Central memory CD8-positive, alpha-beta T cell (primary cell): Measurements from ENCODE around the gene ANKLE2.
"Not testable (repeated sequence)": the region's sequence is repeated elsewhere in the genome, so short reads cannot be mapped to it uniquely, and the experiment has no call there.

Experiments
- ATAC-seq: fragments of 150-1000 bp; cut with Tn5 transposase; replicated peaks from 2 replicates; pipeline ENCODE4 v1.10.0; 2022; ENCODE audit warnings: mild to moderate bottlenecking, moderate FRiP score, moderate number of reproducible peaks; ENCODE audit not compliant: poor library complexity, severe bottlenecking; ENCODE audit errors: extremely low read depth
- DNase-seq, 2 donors: peaks; one replicate each; pipeline ENCODE4 v3.0.0; 2021; ENCODE audit warnings: low spot score in 2 of 2
- H3K27ac Mint-ChIP-seq: one replicate; pipeline ENCODE4 v1.8.0; 2022; ENCODE audit warnings: low read depth, mild to moderate bottlenecking, moderate library complexity, mixed read lengths
- H3K27me3 Mint-ChIP-seq: one replicate; pipeline ENCODE4 v1.8.0; 2022; ENCODE audit warnings: mixed read lengths
- H3K36me3 Mint-ChIP-seq: one replicate; pipeline ENCODE4 v1.8.0; 2022; ENCODE audit warnings: mild to moderate bottlenecking, moderate library complexity, mixed read lengths; ENCODE audit not compliant: insufficient read depth
- H3K4me1 Mint-ChIP-seq: one replicate; pipeline ENCODE4 v1.8.0; 2022; ENCODE audit warnings: mixed read lengths
- H3K4me3 Mint-ChIP-seq: one replicate; pipeline ENCODE4 v1.8.0; 2022; ENCODE audit warnings: mild to moderate bottlenecking, moderate library complexity, mixed read lengths
- H3K9me3 Mint-ChIP-seq: one replicate; pipeline ENCODE4 v1.8.0; 2022; ENCODE audit warnings: mixed read lengths

ANKLE2 gene

DNA sequence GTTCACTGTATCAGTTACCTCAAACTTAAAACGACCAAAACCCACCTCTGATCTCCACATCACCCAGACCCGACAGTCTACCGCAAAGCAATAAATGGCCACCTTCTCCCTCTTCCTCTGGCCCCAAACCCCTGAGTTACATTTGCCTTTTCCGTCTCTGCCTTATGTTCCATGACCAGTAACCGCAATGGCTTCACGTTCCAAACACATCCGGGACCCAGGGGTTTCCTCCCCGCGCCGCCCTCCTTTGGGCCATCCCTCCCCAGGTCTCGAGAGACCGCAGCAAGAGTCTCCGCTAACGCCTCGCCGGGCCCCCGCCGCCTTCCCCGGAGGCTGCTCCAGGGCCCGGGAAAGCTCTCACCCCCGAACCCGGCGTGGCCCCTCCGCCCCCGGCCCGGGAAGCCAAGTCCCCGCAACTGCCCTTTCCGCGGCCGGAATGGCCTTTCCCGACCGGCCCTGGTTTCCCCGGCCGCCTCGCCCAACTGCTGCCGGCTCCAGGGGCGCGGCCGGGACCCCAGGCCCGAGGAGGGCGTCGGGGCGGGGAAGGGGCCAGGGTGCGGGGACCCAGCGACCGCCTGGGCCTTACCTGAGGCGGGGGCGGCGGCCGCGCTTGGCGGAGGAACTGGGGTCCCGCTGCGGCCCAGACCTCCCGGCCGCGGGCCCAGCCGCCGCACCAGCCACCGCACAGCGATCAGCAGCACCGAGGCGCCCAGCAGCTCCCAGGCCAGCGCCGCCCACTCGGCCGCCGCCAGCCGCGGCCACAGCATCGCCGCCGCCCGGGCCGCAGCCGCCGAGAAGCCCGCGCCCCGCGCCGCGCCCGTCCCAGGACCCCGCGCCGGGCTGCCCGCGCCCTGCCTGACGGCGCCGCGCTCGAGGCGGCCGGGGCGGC is at the start of gene ANKLE2:
Gene ANKLE2, minus strand, starts transcription at position 801 of the 889 bp plus-strand sequence. Its CDS starts 34 bp downstream, at position 767.
- peak within 1 kb of the TSS; percentile 94 for H3K4me3 Mint-ChIP-seq
- H3K27me3 Mint-ChIP-seq, result no peaks in the 10 kb centered on the region
- peak within 1 kb of the TSS; percentile 96 for H3K27ac Mint-ChIP-seq
- H3K4me1 Mint-ChIP-seq, result peaks cover 14% of the 10 kb centered on the region
- peak in 1 of 2 donors; percentile 41 for DNase-seq
- no peaks in the 10 kb centered on the region for H3K9me3 Mint-ChIP-seq
- H3K36me3 Mint-ChIP-seq, result peaks cover 25% of the 10 kb centered on the region
- peak; percentile 49 for ATAC-seq

DNA sequence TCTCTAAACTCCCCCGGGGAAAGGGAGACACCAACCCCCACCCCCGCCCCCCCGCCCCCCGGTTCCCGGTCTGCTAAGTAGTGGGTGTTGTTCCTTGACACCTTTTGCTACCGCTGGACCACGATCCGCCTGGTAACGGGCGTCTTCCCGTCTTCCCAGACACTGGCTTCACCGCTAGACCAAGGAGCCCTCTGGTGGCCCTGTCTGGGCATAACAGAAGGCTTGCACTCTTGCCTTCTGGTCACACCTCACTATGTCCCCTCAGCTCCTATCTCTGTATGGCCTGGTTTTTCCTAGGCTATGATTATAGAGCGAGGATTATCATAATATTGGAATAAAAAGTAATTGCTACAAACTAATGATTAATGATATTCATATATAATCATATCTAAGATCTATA is 47.8 kb upstream of the ANKLE2 start:
- H3K36me3 Mint-ChIP-seq, result peaks cover 28% of the 10 kb centered on the region
- not testable (repeated sequence) for DNase-seq, H3K9me3 Mint-ChIP-seq

DNA sequence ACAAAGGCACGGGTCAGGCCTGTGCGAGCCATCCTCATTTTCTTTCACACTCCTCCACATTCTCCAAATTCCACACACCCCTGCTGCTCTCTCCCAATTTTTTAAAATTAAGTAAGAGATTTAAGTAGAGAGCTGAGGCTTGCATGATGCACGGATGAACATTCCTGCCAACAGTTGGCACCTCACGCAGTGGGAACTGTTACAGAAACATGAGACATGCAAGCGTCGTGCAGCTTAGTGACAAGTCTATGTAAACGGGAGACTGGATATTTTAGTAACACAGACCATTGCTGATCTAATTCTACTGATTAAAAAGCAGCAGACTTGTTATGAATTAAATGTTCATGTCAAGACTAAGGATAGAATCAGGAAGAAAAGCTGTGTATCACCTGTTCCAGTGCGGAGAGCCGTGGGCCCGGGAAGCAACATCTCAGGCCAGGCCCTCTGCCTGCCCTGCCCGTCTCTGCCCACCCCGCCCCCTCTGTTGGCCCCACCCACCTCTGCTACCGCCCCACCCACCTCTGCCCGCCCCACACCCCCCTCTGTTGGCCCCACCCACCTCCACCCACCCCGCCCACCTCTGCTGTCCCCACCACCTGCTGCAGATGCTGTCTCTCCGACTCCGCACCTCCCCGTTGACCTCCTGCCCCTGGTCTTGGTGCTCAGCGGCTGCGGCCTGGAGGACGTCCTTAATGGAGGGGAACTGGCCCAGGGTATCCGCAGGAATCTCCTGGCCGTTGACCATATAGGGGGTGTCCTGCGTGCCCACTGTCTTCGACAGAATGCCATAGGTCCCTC is 45.9 kb upstream of the ANKLE2 start:
- Mint-ChIP-seq H3K4me1 (peaks cover 7% of the 10 kb centered on the region), H3K9me3 (no peaks in the 10 kb centered on the region), H3K36me3 (peaks cover 31% of the 10 kb centered on the region), H3K27ac (no peak overlapping the region), H3K27me3 (no peaks in the 10 kb centered on the region), H3K4me3 (no peak overlapping the region)
- ATAC-seq, result no peak
- no peak for DNase-seq

More for the DNA sequence above, 47.8 kb upstream of the ANKLE2 start:
- not testable (repeated sequence) for H3K4me3 Mint-ChIP-seq, H3K27ac Mint-ChIP-seq, H3K27me3 Mint-ChIP-seq, ATAC-seq, H3K4me1 Mint-ChIP-seq

DNA sequence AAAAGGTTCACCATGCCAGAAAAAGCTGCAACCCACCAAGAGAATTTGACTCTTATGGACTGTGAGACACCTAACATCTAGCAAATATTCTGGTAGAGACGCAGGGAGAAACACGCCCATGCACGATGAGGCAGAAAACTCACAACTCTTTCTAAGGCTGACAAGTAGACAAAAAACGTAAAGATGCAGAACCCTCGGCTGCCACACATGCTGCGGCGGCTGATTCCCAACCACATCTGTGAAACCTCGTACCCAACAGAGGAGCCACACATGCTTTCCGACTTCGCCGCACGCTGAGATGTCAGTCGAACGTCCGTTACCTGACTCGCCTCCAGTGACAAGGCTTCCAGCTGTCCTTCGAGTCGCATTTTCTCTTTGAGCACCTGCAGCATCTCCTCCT is 45.2 kb upstream of the ANKLE2 start:
- no peaks in the 10 kb centered on the region for H3K9me3 Mint-ChIP-seq
- no peaks in the 10 kb centered on the region for H3K27me3 Mint-ChIP-seq
- DNase-seq, result no peak
- H3K4me3 Mint-ChIP-seq, result no peak overlapping the region
- H3K4me1 Mint-ChIP-seq, result peaks cover 7% of the 10 kb centered on the region
- H3K36me3 Mint-ChIP-seq, result peaks cover 27% of the 10 kb centered on the region
- H3K27ac Mint-ChIP-seq, result no peak overlapping the region
- ATAC-seq, result no peak

- ATAC-seq (no peak), DNase-seq (no peak)
- Mint-ChIP-seq H3K27ac (no peak overlapping the region), H3K36me3 (peaks cover 35% of the 10 kb centered on the region), H3K27me3 (no peaks in the 10 kb centered on the region), H3K4me3 (no peak overlapping the region), H3K4me1 (peaks cover 7% of the 10 kb centered on the region), H3K9me3 (no peaks in the 10 kb centered on the region)
These were observed 42.8 kb upstream of the ANKLE2 start for GRCh38 chr12:132804426-132804861.

- DNase-seq, result no peak
- H3K9me3 Mint-ChIP-seq, result no peaks in the 10 kb centered on the region
- H3K4me1 Mint-ChIP-seq, result peaks cover 5% of the 10 kb centered on the region
- H3K27me3 Mint-ChIP-seq, result no peaks in the 10 kb centered on the region
- no peak for ATAC-seq
- H3K4me3 Mint-ChIP-seq, result no peak overlapping the region
- peaks cover 33% of the 10 kb centered on the region for H3K36me3 Mint-ChIP-seq
- no peak overlapping the region for H3K27ac Mint-ChIP-seq
These were observed 42.3 kb upstream of the ANKLE2 start for GRCh38 chr12:132803888-132804287.

- H3K27me3 Mint-ChIP-seq, result no peaks in the 10 kb centered on the region
- H3K4me3 Mint-ChIP-seq, result no peak overlapping the region
- H3K27ac Mint-ChIP-seq, result no peak overlapping the region
- no peak for DNase-seq
- H3K9me3 Mint-ChIP-seq, result no peaks in the 10 kb centered on the region
- no peaks in the 10 kb centered on the region for H3K4me1 Mint-ChIP-seq
- peaks cover 32% of the 10 kb centered on the region for H3K36me3 Mint-ChIP-seq
- ATAC-seq, result no peak
These were observed 41.5 kb upstream of the ANKLE2 start for GRCh38 chr12:132803125-132803524.

- H3K27ac Mint-ChIP-seq, result no peak overlapping the region
- H3K4me3 Mint-ChIP-seq, result no peak overlapping the region
- DNase-seq, result no peak
- no peak for ATAC-seq
- H3K9me3 Mint-ChIP-seq, result no peaks in the 10 kb centered on the region
- H3K4me1 Mint-ChIP-seq, result no peaks in the 10 kb centered on the region
- H3K36me3 Mint-ChIP-seq, result peaks cover 37% of the 10 kb centered on the region
- H3K27me3 Mint-ChIP-seq, result no peaks in the 10 kb centered on the region
These were observed 40.1 kb upstream of the ANKLE2 start for GRCh38 chr12:132801741-132802140.

- Mint-ChIP-seq H3K4me1 (no peaks in the 10 kb centered on the region), H3K9me3 (no peaks in the 10 kb centered on the region), H3K36me3 (peaks cover 48% of the 10 kb centered on the region), H3K27me3 (no peaks in the 10 kb centered on the region), H3K4me3 (no peak overlapping the region), H3K27ac (no peak overlapping the region)
- ATAC-seq (no peak), DNase-seq (no peak)
These were observed 37.2 kb upstream of the ANKLE2 start for GRCh38 chr12:132798836-132799235.

GRCh38 chr12:132797820-132798570 is 36.4 kb upstream of the ANKLE2 start:
- Mint-ChIP-seq H3K9me3 (no peaks in the 10 kb centered on the region), H3K27ac (no peak overlapping the region), H3K4me3 (no peak overlapping the region), H3K27me3 (no peaks in the 10 kb centered on the region), H3K4me1 (no peaks in the 10 kb centered on the region), H3K36me3 (peaks cover 43% of the 10 kb centered on the region)
- DNase-seq, result no peak
- no peak for ATAC-seq

DNA sequence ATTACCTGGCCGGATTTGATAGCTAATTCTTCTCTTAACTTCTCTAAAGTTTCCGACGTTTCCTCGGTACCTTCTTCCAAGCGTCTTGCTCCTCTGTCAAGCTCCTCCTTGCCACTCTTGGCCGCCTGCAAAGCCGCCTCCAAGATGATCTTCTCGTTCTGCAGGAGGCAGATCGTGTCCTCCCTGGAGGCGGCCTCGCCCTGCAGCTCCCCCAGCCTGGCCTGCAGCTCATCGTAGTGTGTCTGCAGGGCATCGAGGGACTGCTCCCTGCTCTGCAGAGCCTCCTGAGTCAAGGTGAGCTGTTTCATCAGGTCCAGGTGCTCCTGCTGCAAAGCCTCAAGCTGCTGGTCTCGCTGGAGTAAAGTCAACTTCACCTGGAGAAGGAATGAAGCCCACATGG is 34.2 kb upstream of the ANKLE2 start:
- H3K27ac Mint-ChIP-seq, result no peak overlapping the region
- DNase-seq (no peak), ATAC-seq (no peak)
- H3K9me3 Mint-ChIP-seq, result no peaks in the 10 kb centered on the region
- peaks cover 39% of the 10 kb centered on the region for H3K36me3 Mint-ChIP-seq
- no peaks in the 10 kb centered on the region for H3K27me3 Mint-ChIP-seq
- no peak overlapping the region for H3K4me3 Mint-ChIP-seq
- H3K4me1 Mint-ChIP-seq, result no peaks in the 10 kb centered on the region

DNA sequence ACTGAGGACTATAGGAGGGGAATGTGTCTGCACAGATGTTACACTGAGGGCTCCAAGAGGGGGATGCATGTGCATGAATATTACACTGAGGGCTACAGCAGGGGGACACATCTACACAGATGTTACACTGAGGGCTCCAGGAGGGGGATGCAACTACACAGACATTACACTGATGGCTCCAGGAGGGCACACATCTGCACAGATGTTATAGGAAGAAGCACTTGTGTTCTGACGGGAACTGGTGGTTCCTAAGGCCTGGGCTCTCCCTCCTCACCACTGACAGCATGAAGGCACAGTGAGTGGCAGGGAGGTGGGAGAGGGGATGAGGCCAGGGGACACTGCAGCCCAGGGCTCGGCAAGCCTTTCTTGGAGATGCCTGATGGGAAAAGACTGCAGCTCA is 30.3 kb upstream of the ANKLE2 start:
- not testable (repeated sequence) for H3K27me3 Mint-ChIP-seq, H3K9me3 Mint-ChIP-seq, DNase-seq, H3K4me3 Mint-ChIP-seq, H3K27ac Mint-ChIP-seq, ATAC-seq, H3K4me1 Mint-ChIP-seq
- peaks cover 38% of the 10 kb centered on the region for H3K36me3 Mint-ChIP-seq
